Right ventricle myocardium inferior (tissue), 1 donor: ENCODE results near the gene ATOH8. TPM values are rescaled to one million over a fixed set of nuclear protein-coding genes. Genes with fewer than 3 reads are reported as not detected.

Experiments used
- ATAC-seq: fragments of 200-7000 bp; cut with Tn5 transposase; one replicate; pipeline ENCODE4 v1.9.1; 2020; ENCODE audit warnings: mild to moderate bottlenecking, moderate library complexity
- DNase-seq: peaks from one replicate; pipeline ENCODE4 v3.0.0; 2021; ENCODE audit errors: missing footprints
- intact Hi-C: fragments of 100-400 bp; cut with DNase I; formaldehyde crosslinking; loops from one replicate; pipeline ENCODE4 v1.11.0; 2022
- total RNA-seq: library from RNA; stranded (reverse); fragmentation: NEBNext Ultra II Directional; extraction: Animal tissue kit (Norgen Biotek cat#: 25700); gene quantifications from one replicate; pipeline ENCODE4 v1.2.1, GENCODE V29; 2021
- donor health status: DM: no; HTN: yes; CAD: no; lungs with severe emphysema.

Gene ATOH8
- total RNA-seq, 1 donor from 2014 or later, result 29.1 TPM

GRCh38 chr2:85746321-85747004 lies 7.3 kb upstream of the ATOH8 start:
- intact Hi-C loops, result no loop called here
- ATAC-seq (no peak), DNase-seq (no peak)

DNA sequence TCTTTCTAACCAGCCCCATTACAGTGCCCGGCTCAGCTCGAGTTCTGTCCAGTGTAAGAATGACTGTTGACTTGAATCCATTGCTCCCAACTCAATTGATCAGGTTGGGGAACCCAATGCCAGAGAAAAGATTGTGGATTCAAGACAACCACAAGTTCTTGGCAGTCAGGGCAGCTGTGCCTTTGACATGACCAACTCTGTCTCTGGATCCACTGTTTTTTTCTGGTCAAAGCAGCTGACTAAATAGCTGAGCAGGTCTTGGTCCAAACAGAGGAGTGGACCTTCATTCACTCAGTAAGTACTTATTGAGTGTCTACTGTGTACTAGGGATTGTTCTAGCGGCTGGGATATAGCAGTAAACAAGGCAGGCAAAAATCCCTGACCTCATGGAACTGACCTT lies 6.3 kb upstream of the ATOH8 start:
- intact Hi-C loops, result no loop called here
- no peak for DNase-seq
- ATAC-seq, result no peak

DNA sequence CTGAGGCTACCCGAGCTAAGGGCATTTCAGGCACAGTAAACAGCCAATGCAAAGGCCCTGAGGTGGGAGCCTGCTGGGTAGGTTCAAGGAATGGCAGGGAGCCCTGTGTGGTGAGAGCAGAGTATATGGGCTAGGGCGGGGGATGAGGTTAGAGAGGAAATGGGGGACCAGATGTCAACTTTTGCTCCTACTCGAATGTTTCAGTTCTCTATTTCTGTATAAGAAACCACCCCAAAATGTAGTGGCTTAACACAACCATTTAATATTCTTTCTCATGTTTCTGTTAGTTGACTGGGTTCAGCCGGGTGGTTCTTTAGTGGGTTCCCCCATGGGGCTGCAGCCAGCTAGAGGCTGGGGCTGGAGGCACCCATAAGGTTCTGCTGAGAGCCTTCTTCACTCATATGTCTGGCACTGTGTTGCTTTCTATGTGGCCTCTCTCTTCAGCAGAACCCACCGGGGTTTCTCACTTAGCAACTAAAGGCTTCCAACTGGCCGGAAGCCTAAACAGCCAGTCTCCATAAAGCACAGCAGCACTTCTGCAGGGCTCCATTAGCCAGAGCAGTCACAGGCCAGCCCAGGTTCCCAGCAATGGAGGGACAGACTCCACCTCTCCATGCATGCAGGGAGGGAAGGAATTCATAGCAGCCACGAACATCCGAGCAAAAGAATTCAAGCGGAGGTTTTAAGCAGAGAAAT lies 5.6 kb upstream of the ATOH8 start:
- no peak for DNase-seq
- ATAC-seq, result no peak
- intact Hi-C loops, result no loop called here

GRCh38 chr2:85748985-85749875 lies 4.6 kb upstream of the ATOH8 start:
- ATAC-seq (peak; percentile 58), DNase-seq (no peak)
- intact Hi-C loops, result no loop called here

- intact Hi-C loops, result loop anchor here (1.0 to 2.0 kb wide), 2 partner anchors 22 to 46 kb away; no protein-coding TSS in a partner anchor
- DNase-seq, result no peak
- peak; percentile 59 for ATAC-seq
Observed at GRCh38 chr2:85750587-85751575, 2.9 kb upstream of the ATOH8 start.

GRCh38 chr2:85751627-85752026 lies 2.2 kb upstream of the ATOH8 start:
- ATAC-seq, result no peak

DNA sequence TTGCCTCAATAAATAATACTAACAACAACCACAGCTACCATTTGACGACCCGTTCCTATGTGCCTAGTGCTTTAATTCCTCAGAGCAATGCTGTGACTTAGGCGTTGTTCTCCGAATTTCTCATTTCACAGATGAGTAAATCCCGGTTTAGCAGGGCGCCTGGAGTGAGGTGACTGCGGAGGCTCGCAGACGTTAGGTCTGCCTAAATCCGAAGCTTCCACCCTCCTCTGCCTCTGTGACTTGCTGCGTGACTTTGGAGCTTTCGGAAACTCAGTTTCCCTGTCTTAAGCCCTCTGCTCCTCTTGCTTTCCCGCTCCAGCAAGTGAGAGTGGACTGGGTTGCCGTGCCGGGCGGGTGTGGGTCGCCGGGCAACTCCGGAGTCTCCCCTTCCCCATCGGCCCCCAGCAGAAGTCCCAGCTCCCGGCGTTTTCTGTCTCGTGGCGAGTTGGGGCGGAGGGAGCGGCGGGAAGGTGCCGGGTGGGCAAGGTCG lies 711 bp upstream of the ATOH8 start:
- intact Hi-C loops, result no loop called here
- DNase-seq (no peak), ATAC-seq (no peak)

More at GRCh38 chr2:85751627-85752026, 2.2 kb upstream of the ATOH8 start:
- no peak for DNase-seq
- intact Hi-C loops, result loop anchor here (2.0 kb wide), 1 partner anchor 21 kb away; no protein-coding TSS in a partner anchor

DNA sequence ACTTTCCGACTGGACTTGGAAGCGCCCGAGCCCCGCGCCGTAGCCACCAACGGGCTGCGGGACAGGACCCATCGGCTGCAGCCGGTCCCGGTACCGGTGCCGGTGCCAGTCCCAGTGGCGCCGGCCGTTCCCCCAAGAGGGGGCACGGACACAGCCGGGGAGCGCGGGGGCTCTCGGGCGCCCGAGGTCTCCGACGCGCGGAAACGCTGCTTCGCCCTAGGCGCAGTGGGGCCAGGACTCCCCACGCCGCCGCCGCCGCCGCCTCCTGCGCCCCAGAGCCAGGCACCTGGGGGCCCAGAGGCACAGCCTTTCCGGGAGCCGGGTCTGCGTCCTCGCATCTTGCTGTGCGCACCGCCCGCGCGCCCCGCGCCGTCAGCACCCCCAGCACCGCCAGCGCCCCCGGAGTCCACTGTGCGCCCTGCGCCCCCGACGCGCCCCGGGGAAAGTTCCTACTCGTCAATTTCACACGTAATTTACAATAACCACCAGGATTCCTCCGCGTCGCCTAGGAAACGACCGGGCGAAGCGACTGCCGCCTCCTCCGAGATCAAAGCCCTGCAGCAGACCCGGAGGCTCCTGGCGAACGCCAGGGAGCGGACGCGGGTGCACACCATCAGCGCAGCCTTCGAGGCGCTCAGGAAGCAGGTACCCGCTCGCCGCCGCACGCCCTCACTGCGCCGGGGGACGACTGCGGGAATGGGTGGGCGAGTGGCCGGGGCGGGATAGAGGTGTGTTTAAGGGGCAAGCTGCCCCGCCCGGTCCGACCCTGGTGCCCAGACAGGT lies 713 bp downstream of the ATOH8 start:
- no peak for ATAC-seq
- intact Hi-C loops, result no loop called here
- no peak for DNase-seq

DNA sequence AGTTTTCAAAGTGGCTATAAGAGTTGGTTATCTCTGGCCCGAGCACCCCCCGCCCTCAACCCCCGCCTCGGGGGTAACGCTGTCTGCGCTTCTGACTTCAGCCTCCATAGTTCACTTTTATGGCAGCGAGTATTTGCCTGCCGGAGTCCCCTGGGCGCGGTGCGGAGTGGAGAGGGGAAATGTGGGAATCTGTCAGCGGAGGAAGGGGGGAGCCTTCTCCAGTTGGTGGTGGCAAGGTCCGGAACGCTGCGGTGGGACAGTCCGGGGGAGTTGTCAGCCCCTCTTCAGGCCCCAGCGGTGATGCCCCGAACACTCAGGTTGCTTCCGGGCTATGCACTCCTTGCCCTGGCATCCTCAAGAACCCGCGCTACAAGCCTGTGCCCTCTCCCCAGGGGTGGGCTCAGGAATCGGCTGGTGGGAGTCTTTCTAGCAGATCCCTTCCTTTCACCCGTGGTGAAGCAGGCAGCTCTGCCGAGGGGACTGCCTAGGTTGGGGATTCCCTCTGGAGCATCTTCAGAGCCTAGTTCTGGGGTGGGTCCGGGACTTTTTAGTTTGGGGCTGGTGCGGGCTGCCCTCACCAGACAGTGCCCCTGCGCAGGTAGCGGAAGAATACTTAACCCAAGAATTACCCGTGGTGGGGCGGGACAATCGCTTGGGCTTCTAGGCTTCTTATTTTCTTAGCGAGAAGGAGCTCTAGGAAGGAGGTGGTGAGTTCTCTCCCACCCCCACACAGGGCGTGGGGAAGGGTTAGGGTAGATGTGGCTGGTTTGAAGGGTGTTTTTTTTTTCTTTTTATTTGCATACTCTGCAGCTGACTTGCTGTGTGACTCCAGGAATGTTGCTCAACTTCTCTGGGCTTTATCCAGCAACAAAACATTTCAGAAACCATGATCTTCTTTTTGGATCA lies 1.6 kb downstream of the ATOH8 start:
- intact Hi-C loops, result no loop called here
- ATAC-seq, result no peak
- no peak for DNase-seq

GRCh38 chr2:85756195-85756594 lies 2.4 kb downstream of the ATOH8 start:
- ATAC-seq (no peak), DNase-seq (no peak)
- intact Hi-C loops, result no loop called here

DNA sequence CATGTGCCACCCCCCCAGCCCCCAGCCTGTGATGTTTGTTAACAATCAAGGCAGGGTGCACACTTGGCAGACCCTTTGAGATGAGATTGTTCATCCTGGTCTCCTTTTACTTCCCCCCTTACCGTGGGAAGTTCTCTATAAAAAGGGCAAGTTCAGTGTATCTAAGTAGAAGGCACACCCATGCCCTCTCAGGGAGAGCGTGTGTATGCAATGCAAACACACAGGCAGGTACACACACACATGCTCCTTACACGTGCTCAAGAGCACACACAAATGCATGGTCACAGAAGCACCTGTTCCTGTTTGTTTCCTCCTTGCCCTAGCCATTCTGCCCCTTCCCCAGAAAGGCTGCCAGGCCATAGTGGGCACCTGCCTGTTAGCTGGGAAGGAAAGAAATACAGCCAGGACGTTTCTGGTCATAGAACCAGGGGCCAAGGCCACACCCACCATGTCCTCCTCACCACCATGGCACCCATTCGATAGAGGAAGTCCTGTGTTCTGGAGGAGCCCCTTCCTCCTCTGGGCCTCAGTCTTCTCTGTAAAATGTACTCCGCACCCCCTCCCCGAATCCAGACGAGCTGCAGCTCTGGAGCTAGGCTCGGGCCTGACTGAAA lies 3.1 kb downstream of the ATOH8 start:
- intact Hi-C loops, result no loop called here
- DNase-seq (no peak), ATAC-seq (no peak)

DNA sequence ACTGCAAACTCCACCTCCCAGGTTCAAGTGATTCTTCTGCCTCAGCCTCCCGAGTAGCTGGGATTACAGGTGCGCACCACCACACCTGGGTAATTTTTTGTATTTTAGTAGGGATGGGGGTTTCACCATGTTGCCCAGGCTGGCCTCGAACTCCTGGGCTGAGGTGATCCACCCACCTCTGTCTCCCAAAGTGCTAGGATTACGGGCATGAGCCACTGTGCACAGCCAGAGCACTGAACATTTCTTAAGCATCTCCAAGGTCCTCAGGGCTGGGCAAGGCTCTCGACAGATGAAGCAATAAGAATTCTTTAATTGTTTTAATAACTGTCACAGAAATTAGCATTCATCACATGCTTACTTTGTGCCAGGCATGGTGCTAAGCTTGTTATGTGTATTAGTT lies 4.1 kb downstream of the ATOH8 start:
- intact Hi-C loops, result no loop called here
- ATAC-seq (no peak), DNase-seq (no peak)

DNA sequence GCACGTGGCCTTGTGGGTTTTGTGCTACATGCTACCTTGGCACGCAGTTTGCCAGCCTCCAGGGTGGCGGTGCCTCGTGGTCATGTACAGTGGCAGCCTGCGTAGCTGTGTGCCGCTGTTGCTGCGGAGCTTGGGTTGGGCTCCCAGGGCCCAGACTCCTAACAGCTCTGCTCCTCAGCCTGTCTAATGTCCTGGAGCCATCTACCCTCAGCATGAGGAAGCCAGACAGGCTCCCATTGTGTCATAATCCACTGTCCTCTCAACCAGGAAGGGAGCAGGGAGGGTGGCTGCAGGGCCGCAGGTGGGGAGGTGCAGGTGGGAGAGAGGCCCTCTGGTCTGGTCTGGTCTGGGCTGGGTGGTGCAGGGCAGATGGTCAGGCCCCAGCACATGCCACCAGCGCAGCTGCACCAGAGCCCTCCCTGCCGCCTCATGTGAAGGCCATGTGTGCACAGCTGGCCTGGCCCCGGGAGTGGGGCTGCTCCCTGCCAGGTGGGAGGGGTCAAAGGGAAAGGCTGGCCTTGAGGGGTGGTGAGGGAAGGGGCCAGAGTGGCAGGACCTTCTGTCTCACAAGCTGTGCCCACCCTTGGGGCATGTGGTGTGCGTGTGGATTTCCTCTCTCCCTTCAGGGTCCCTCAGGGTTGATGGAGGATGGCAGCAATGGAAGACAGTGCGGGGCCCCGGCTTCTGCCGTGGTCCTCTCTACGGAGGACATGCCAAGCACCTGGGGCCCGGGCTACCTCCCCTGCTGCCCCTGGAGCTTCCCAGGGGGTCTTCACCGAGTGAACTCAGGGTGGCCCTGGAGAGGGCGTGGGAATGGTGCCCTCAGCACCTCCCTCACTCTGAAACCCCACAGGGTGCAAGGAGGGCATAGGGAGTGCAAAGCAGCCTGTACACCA lies 4.8 kb downstream of the ATOH8 start:
- DNase-seq (no peak), ATAC-seq (no peak)
- intact Hi-C loops, result no loop called here

- no peak for DNase-seq
- no peak for ATAC-seq
- intact Hi-C loops, result no loop called here
Observed at GRCh38 chr2:85759257-85759613, 5.4 kb downstream of the ATOH8 start.

GRCh38 chr2:85760371-85760770 lies 6.6 kb downstream of the ATOH8 start:
- no peak for DNase-seq

More at GRCh38 chr2:85760371-85760770, 6.6 kb downstream of the ATOH8 start:
- no peak for ATAC-seq
- intact Hi-C loops, result no loop called here
